Endothelial cell of umbilical vein (primary cell): Measurements from ENCODE around the gene LUC7L.
"Not testable (repeated sequence)": the region's sequence is repeated elsewhere in the genome, so short reads cannot be mapped to it uniquely, and the experiment has no call there.

Experiments
- EZH2 ChIP-seq: IDR thresholded peaks from 2 replicates; pipeline ENCODE4 v1.6.1; 2012; ENCODE audit warnings: borderline replicate concordance, low read depth, mild to moderate bottlenecking, moderate library complexity, low read length, inconsistent platforms; ENCODE audit not compliant: severe bottlenecking
- FOS ChIP-seq: IDR thresholded peaks from 2 replicates; pipeline ENCODE4 v1.6.1; 2011; ENCODE audit warnings: mild to moderate bottlenecking, low read length, moderate library complexity, borderline replicate concordance; ENCODE audit not compliant: insufficient read depth
- GATA2 ChIP-seq: IDR thresholded peaks from 2 replicates; pipeline ENCODE4 v1.7.0; 2011; ENCODE audit warnings: low read depth, mild to moderate bottlenecking, moderate library complexity, mixed read lengths, low read length; ENCODE audit not compliant: insufficient read length, insufficient read depth
- JUN ChIP-seq: IDR thresholded peaks from 2 replicates; pipeline ENCODE4 v1.6.1; 2011; ENCODE audit warnings: borderline replicate concordance, low read depth; ENCODE audit not compliant: insufficient read length, insufficient read depth
- MAX ChIP-seq: IDR thresholded peaks from 2 replicates; pipeline ENCODE4 v1.6.1; 2011; ENCODE audit not compliant: insufficient read depth, insufficient read length
- MYC ChIP-seq: IDR thresholded peaks from one replicate; pipeline ENCODE4 v1.6.1; 2011; ENCODE audit warnings: mild to moderate bottlenecking, low read depth, low read length
- POLR2A ChIP-seq: IDR thresholded peaks from 2 replicates; pipeline ENCODE4 v1.6.1; 2012; ENCODE audit warnings: low read depth, mild to moderate bottlenecking, control low read depth, low read length
- POLR2AphosphoS5 ChIP-seq: IDR thresholded peaks from 2 replicates; pipeline ENCODE4 v1.6.1; 2012; ENCODE audit warnings: low read depth, mild to moderate bottlenecking, control low read depth, low read length, moderate library complexity; ENCODE audit not compliant: insufficient read depth
- TF ChIP-seq, protein P1 (sequence below), 2 donors: IDR thresholded peaks; 1 replicate in 1 of 2; 2 replicates in 1 of 2; pipeline ENCODE4 v1.5.1; 2011; ENCODE audit warnings: low read length in 2 of 2, mild to moderate bottlenecking in 2 of 2, moderate library complexity in 2 of 2, control low read depth in 1 of 2, inconsistent platforms in 1 of 2, low read depth in 1 of 2; ENCODE audit not compliant: insufficient read depth in 1 of 2; ENCODE audit errors: extremely low read depth in 1 of 2

DNA sequence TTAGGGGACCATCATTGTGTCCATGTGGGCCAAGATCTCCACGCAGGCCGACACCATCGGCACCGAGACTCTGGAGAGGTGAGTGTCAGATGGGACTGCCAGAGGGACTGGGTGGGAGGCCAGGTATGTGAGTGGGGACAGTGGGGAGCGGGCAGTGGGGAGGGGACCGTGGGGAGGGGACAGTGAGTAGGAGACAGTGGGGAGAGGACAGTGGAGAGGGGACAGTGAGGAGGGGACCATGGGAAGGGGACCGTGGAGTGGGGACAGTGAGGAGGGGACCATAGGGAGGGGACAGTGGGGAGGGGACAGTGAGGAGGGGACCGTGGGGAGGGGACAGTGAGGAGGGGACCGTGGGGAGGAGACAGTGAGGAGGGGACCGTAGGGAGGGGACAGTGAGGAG, 66.1 kb downstream of the LUC7L start:
- not testable (repeated sequence) for TF ChIP-seq JUN, POLR2A, POLR2AphosphoS5, EZH2, MYC, MAX, GATA2, FOS
- TF ChIP-seq, protein P1, sequence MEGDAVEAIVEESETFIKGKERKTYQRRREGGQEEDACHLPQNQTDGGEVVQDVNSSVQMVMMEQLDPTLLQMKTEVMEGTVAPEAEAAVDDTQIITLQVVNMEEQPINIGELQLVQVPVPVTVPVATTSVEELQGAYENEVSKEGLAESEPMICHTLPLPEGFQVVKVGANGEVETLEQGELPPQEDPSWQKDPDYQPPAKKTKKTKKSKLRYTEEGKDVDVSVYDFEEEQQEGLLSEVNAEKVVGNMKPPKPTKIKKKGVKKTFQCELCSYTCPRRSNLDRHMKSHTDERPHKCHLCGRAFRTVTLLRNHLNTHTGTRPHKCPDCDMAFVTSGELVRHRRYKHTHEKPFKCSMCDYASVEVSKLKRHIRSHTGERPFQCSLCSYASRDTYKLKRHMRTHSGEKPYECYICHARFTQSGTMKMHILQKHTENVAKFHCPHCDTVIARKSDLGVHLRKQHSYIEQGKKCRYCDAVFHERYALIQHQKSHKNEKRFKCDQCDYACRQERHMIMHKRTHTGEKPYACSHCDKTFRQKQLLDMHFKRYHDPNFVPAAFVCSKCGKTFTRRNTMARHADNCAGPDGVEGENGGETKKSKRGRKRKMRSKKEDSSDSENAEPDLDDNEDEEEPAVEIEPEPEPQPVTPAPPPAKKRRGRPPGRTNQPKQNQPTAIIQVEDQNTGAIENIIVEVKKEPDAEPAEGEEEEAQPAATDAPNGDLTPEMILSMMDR (IDR thresholded peaks at IDR 0.05; ENCODE audit: extremely low read depth in 1 of 2, insufficient read depth in 1 of 2, low read depth in 1 of 2, low read length in 2 of 2), result not testable (repeated sequence)
